GM18858 (cell line): ENCODE measurements around the gene MRPL57.
"Not testable (repeated sequence)": the region's sequence is repeated elsewhere in the genome, so short reads cannot be mapped to it uniquely, and the experiment has no call there.

Experiments
- ATAC-seq: cut with Tn5 transposase; IDR thresholded peaks from one replicate; pipeline ENCODE4 v1.9.1; 2021; ENCODE audit not compliant: unreplicated experiment

The MRPL57 gene

GRCh38 chr13:21176215-21176981, at the start of gene MRPL57, which contains the start of gene SKA3:
Gene MRPL57 (plus strand): TSS chr13:21176658. CDS start chr13:21176917, 259 bp downstream.
Gene SKA3 (minus strand): TSS chr13:21176552. CDS start chr13:21176477, 75 bp downstream.
- ATAC-seq = peak; percentile 84

- ATAC-seq = no peak
These were observed 46.3 kb upstream of the MRPL57 start for GRCh38 chr13:21130116-21130515.

GRCh38 chr13:21133077-21133476, 43.4 kb upstream of the MRPL57 start:
- ATAC-seq = no peak

GRCh38 chr13:21134475-21134874, 42.0 kb upstream of the MRPL57 start:
- no peak for ATAC-seq

GRCh38 chr13:21135833-21136232, 40.6 kb upstream of the MRPL57 start:
- ATAC-seq = not testable (repeated sequence)

GRCh38 chr13:21137696-21138095, 38.8 kb upstream of the MRPL57 start:
- no peak for ATAC-seq

- no peak for ATAC-seq
These were observed 37.9 kb upstream of the MRPL57 start for GRCh38 chr13:21138561-21138960.

- no peak for ATAC-seq
These were observed 37.1 kb upstream of the MRPL57 start for GRCh38 chr13:21139374-21139773.

GRCh38 chr13:21142766-21143165, 33.7 kb upstream of the MRPL57 start:
- ATAC-seq = no peak

- ATAC-seq = no peak
These were observed 28.6 kb upstream of the MRPL57 start for GRCh38 chr13:21147827-21148226.

GRCh38 chr13:21148557-21149258, 27.8 kb upstream of the MRPL57 start:
- ATAC-seq = no peak

GRCh38 chr13:21149568-21149967, 26.9 kb upstream of the MRPL57 start:
- ATAC-seq = peak; percentile 43

- ATAC-seq = no peak
These were observed 26.4 kb upstream of the MRPL57 start for GRCh38 chr13:21150013-21150412.

GRCh38 chr13:21152251-21152899, 24.1 kb upstream of the MRPL57 start:
- no peak for ATAC-seq

GRCh38 chr13:21164631-21165030, 11.8 kb upstream of the MRPL57 start:
- no peak for ATAC-seq

GRCh38 chr13:21165606-21166005, 10.9 kb upstream of the MRPL57 start:
- ATAC-seq = not testable (repeated sequence)

GRCh38 chr13:21171420-21171819, 5.0 kb upstream of the MRPL57 start:
- no peak for ATAC-seq

- ATAC-seq = not testable (repeated sequence)
These were observed 2.7 kb upstream of the MRPL57 start for GRCh38 chr13:21173767-21174166.

GRCh38 chr13:21175656-21176214, 723 bp upstream of the MRPL57 start:
- no peak for ATAC-seq

GRCh38 chr13:21176982-21177284, 475 bp downstream of the MRPL57 start:
- peak; percentile 10 for ATAC-seq

GRCh38 chr13:21181671-21182070, 5.2 kb downstream of the MRPL57 start:
- no peak for ATAC-seq

GRCh38 chr13:21186410-21186809, 10.0 kb downstream of the MRPL57 start:
- not testable (repeated sequence) for ATAC-seq
